Prostate gland (tissue), 2 donors: Measurements from ENCODE around the gene KIF5B.

Experiments used
- POLR2AphosphoS5 ChIP-seq: sonication (generic); formaldehyde crosslinking; IDR thresholded peaks from one replicate; pipeline ENCODE4 v1.6.1; 2017; ENCODE audit warnings: antibody characterized with exemption
- TF ChIP-seq, protein P1 (sequence below), 4 experiments: fragments of 200-600 bp in 2 of 4; fragments of 450-650 bp in 2 of 4; sonication (generic) in 2 of 4; IDR thresholded peaks; 1 replicate in 3 of 4; 2 replicates in 1 of 4; pipeline ENCODE4 v1.5.1; 2016 to 2019; ENCODE audit warnings: antibody characterized with exemption in 4 of 4, mild to moderate bottlenecking in 2 of 4, moderate library complexity in 2 of 4

DNA sequence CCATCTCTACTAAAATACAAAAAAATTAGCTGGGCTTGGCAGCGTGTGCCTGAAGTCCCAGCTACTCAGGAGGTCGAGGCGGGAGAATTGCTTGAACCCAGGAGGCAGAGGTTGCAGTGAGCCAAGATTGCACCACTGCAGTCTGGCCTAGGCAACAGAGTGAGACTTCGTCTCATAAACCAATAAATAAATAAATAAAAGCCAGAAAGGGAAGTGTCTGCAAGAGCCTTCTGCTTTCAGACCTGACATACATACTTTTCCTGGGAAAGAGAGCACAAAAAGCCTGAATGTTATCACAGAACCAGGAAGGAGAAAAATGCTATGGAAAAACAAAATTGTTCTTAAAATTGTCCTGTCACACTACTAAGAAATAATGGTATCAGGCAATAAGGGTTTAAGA is 4.1 kb upstream of the KIF5B start:
- TF ChIP-seq POLR2AphosphoS5: no peak
- TF ChIP-seq, protein P1, sequence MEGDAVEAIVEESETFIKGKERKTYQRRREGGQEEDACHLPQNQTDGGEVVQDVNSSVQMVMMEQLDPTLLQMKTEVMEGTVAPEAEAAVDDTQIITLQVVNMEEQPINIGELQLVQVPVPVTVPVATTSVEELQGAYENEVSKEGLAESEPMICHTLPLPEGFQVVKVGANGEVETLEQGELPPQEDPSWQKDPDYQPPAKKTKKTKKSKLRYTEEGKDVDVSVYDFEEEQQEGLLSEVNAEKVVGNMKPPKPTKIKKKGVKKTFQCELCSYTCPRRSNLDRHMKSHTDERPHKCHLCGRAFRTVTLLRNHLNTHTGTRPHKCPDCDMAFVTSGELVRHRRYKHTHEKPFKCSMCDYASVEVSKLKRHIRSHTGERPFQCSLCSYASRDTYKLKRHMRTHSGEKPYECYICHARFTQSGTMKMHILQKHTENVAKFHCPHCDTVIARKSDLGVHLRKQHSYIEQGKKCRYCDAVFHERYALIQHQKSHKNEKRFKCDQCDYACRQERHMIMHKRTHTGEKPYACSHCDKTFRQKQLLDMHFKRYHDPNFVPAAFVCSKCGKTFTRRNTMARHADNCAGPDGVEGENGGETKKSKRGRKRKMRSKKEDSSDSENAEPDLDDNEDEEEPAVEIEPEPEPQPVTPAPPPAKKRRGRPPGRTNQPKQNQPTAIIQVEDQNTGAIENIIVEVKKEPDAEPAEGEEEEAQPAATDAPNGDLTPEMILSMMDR (IDR thresholded peaks at IDR 0.05): no peak
